SK-N-SH (cell line): Measurements from ENCODE around the gene EOMES.

ENCODE experiments used
- CTCF ChIP-seq: fragments of 200-600 bp; sonication (generic); IDR thresholded peaks from 2 replicates; pipeline ENCODE4 v1.6.1; 2017; ENCODE audit warnings: antibody characterized with exemption, mild to moderate bottlenecking, moderate library complexity
- FOXM1 ChIP-seq: IDR thresholded peaks from 2 replicates; pipeline ENCODE4 v1.4.0; 2012; ENCODE audit warnings: low read depth, mild to moderate bottlenecking
- USF2 ChIP-seq: fragments of 150-350 bp; IDR thresholded peaks from 2 replicates; pipeline ENCODE4 v1.6.1; 2017; ENCODE audit warnings: antibody characterized with exemption, low read length, low read depth, borderline replicate concordance

- TF ChIP-seq CTCF = no peak
- TF ChIP-seq USF2 = no peak
- no peak for TF ChIP-seq FOXM1
Measured at GRCh38 chr3:27723001-27723445, 900 bp upstream of the EOMES start.
